HEK293 (cell line): ENCODE measurements around the gene UBAP1L.

Source experiments
- CTCF ChIP-seq: fragments of 450-650 bp; formaldehyde crosslinking; IDR thresholded peaks from 2 replicates; pipeline ENCODE4 v1.5.1; 2016; ENCODE audit warnings: missing biosample characterization, missing genetic modification characterization
- EGR2 ChIP-seq: fragments of 450-650 bp; formaldehyde crosslinking; IDR thresholded peaks from 2 replicates; pipeline ENCODE4 v1.5.1; 2016; ENCODE audit warnings: low read depth, missing biosample characterization, missing genetic modification characterization
- HIC1 ChIP-seq: fragments of 450-650 bp; formaldehyde crosslinking; IDR thresholded peaks from 2 replicates; pipeline ENCODE4 v1.5.1; 2016; ENCODE audit warnings: missing biosample characterization, missing genetic modification characterization
- KLF7 ChIP-seq: fragments of 450-650 bp; formaldehyde crosslinking; IDR thresholded peaks from 2 replicates; pipeline ENCODE4 v1.5.1; 2016; ENCODE audit warnings: missing biosample characterization, missing genetic modification characterization, borderline replicate concordance
- PATZ1 ChIP-seq: fragments of 450-650 bp; formaldehyde crosslinking; IDR thresholded peaks from 2 replicates; pipeline ENCODE4 v1.5.1; 2016; ENCODE audit warnings: missing biosample characterization, missing genetic modification characterization
- TCF7L2 ChIP-seq: IDR thresholded peaks from 2 replicates; pipeline ENCODE4 v1.6.1; 2011; ENCODE audit warnings: low read depth, mild to moderate bottlenecking, inconsistent platforms, low read length, moderate library complexity, borderline replicate concordance
- ZFP37 ChIP-seq: fragments of 450-650 bp; formaldehyde crosslinking; IDR thresholded peaks from 2 replicates; pipeline ENCODE4 v1.5.1; 2016; ENCODE audit warnings: missing biosample characterization, missing genetic modification characterization
- ZNF132 ChIP-seq: fragments of 450-650 bp; formaldehyde crosslinking; IDR thresholded peaks from 2 replicates; pipeline ENCODE4 v1.5.1; 2017; ENCODE audit warnings: missing biosample characterization, missing genetic modification characterization, borderline replicate concordance
- ZNF184 ChIP-seq: fragments of 450-650 bp; IDR thresholded peaks from 2 replicates; pipeline ENCODE4 v1.5.1; 2018; ENCODE audit warnings: missing biosample characterization, mild to moderate bottlenecking, missing genetic modification characterization
- ZNF404 ChIP-seq: fragments of 450-650 bp; formaldehyde crosslinking; IDR thresholded peaks from 2 replicates; pipeline ENCODE4 v1.5.1; 2017; ENCODE audit warnings: missing biosample characterization, missing genetic modification characterization
- ZNF518A ChIP-seq: fragments of 450-650 bp; formaldehyde crosslinking; conservative IDR thresholded peaks from 2 replicates; pipeline ENCODE4 v1.5.1; 2016; ENCODE audit warnings: low read depth, missing biosample characterization, missing genetic modification characterization
- ZNF544 ChIP-seq: fragments of 450-650 bp; formaldehyde crosslinking; IDR thresholded peaks from 2 replicates; pipeline ENCODE4 v1.5.0; 2017; ENCODE audit warnings: missing biosample characterization, missing genetic modification characterization
- ZNF626 ChIP-seq: fragments of 450-650 bp; sonication (Bioruptor Pico); formaldehyde crosslinking; IDR thresholded peaks from 2 replicates; pipeline ENCODE4 v1.5.1; 2018; ENCODE audit warnings: missing biosample characterization, missing genetic modification characterization, inconsistent platforms
- ZNF707 ChIP-seq: fragments of 450-650 bp; formaldehyde crosslinking; IDR thresholded peaks from 2 replicates; pipeline ENCODE4 v1.5.1; 2016; ENCODE audit warnings: missing biosample characterization, missing genetic modification characterization

- TF ChIP-seq ZNF132 (tag by site-specific recombination), result no peak
- TF ChIP-seq ZNF404 (tag by site-specific recombination), result no peak
- TF ChIP-seq ZNF184 (tag by site-specific recombination), result no peak
- no peak for TF ChIP-seq ZNF707
- no peak for TF ChIP-seq ZFP37 (tag by site-specific recombination)
- no peak for TF ChIP-seq CTCF (tag by site-specific recombination)
- TF ChIP-seq ZNF626 (tag by site-specific recombination), result no peak
- no peak for TF ChIP-seq HIC1 (tag by site-specific recombination)
- no peak for TF ChIP-seq KLF7
- TF ChIP-seq ZNF518A (tag by site-specific recombination), result no peak
- TF ChIP-seq ZNF544 (tag by site-specific recombination), result no peak
- TF ChIP-seq TCF7L2, result no peak
- no peak for TF ChIP-seq PATZ1
- TF ChIP-seq EGR2 (tag by site-specific recombination), result no peak
These were observed 42.4 kb downstream of the UBAP1L start for GRCh38 chr15:65072617-65073016.
